H9 (cell line): ENCODE data around the gene SLC12A2. TPM values are rescaled to one million over a fixed set of nuclear protein-coding genes. Genes with fewer than 3 reads are reported as not detected.

ENCODE experiments used
- DNase-seq: peaks from one replicate; pipeline ENCODE4 v3.0.0-alpha.2; 2017
- H2AFZ ChIP-seq: one replicate; pipeline ENCODE4 v1.6.1; 2013; ENCODE audit warnings: mild to moderate bottlenecking, low read length, control low read depth, moderate library complexity
- H2AK5ac ChIP-seq: 2 replicates; pipeline ENCODE4 v1.6.1; 2013; ENCODE audit warnings: low read length, control low read depth, mixed read lengths; ENCODE audit not compliant: insufficient read length
- H2BK120ac ChIP-seq: one replicate; pipeline ENCODE4 v1.6.1; 2013; ENCODE audit warnings: low read depth, mild to moderate bottlenecking, low read length, control low read depth, inconsistent platforms; ENCODE audit not compliant: poor library complexity, severe bottlenecking
- H2BK12ac ChIP-seq: 2 replicates; pipeline ENCODE4 v1.6.1; 2013; ENCODE audit warnings: low read length, control low read depth, mixed read lengths, low read depth; ENCODE audit not compliant: insufficient read length
- H2BK15ac ChIP-seq: 2 replicates; pipeline ENCODE4 v1.6.1; 2013; ENCODE audit warnings: low read depth, low read length, control low read depth
- H2BK20ac ChIP-seq: one replicate; pipeline ENCODE4 v1.6.1; 2013; ENCODE audit warnings: low read depth, mild to moderate bottlenecking, low read length, control low read depth, inconsistent platforms; ENCODE audit not compliant: poor library complexity, severe bottlenecking
- H2BK5ac ChIP-seq: 2 replicates; pipeline ENCODE4 v1.6.1; 2013; ENCODE audit warnings: low read length, control low read depth, mixed read lengths; ENCODE audit not compliant: insufficient read length
- H3K14ac ChIP-seq: 2 replicates; pipeline ENCODE4 v1.6.1; 2013; ENCODE audit warnings: low read length, control low read depth; ENCODE audit not compliant: insufficient read depth
- H3K18ac ChIP-seq: 2 replicates; pipeline ENCODE4 v1.6.1; 2013; ENCODE audit warnings: low read depth, mild to moderate bottlenecking, mixed read lengths, low read length, control low read depth; ENCODE audit not compliant: insufficient read length
- H3K23ac ChIP-seq: 2 replicates; pipeline ENCODE4 v1.6.1; 2013; ENCODE audit warnings: low read length, control low read depth, mixed read lengths, low read depth; ENCODE audit not compliant: insufficient read length
- H3K23me2 ChIP-seq: 2 replicates; pipeline ENCODE4 v1.6.1; 2013; ENCODE audit warnings: low read depth, mild to moderate bottlenecking, mixed read lengths, low read length, control low read depth; ENCODE audit not compliant: insufficient read length, poor library complexity, severe bottlenecking
- H3K27ac ChIP-seq: 2 replicates; pipeline ENCODE4 v1.5.1; 2013; ENCODE audit warnings: low read length, control low read depth, mixed read lengths, low read depth; ENCODE audit not compliant: insufficient read length
- H3K27me3 ChIP-seq: 2 replicates; pipeline ENCODE4 v1.6.1; 2013; ENCODE audit warnings: low read length, control low read depth, inconsistent platforms; ENCODE audit not compliant: insufficient read depth
- H3K4ac ChIP-seq: 2 replicates; pipeline ENCODE4 v1.6.1; 2013; ENCODE audit warnings: low read depth, mild to moderate bottlenecking, control low read depth, inconsistent platforms, low read length, moderate library complexity
- H3K4me1 ChIP-seq: 2 replicates; pipeline ENCODE4 v1.6.1; 2013; ENCODE audit warnings: low read length, control low read depth, inconsistent platforms; ENCODE audit not compliant: insufficient read depth
- H3K4me2 ChIP-seq: 2 replicates; pipeline ENCODE4 v1.6.1; 2013; ENCODE audit warnings: low read length, control low read depth, mixed read lengths; ENCODE audit not compliant: insufficient read length, insufficient read depth
- H3K56ac ChIP-seq: 2 replicates; pipeline ENCODE4 v1.6.1; 2013; ENCODE audit warnings: low read depth, mild to moderate bottlenecking, mixed read lengths, low read length, control low read depth; ENCODE audit not compliant: insufficient read length
- H3K79me1 ChIP-seq: 2 replicates; pipeline ENCODE4 v1.6.1; 2013; ENCODE audit warnings: low read depth, mild to moderate bottlenecking, moderate library complexity, low read length, control low read depth, inconsistent platforms; ENCODE audit not compliant: insufficient read depth, poor library complexity, severe bottlenecking
- H3K79me2 ChIP-seq: 2 replicates; pipeline ENCODE4 v1.6.1; 2013; ENCODE audit warnings: low read length, control low read depth, inconsistent platforms; ENCODE audit not compliant: insufficient read depth
- H3K9ac ChIP-seq: 2 replicates; pipeline ENCODE4 v1.6.1; 2013; ENCODE audit warnings: low read length, control low read depth, mixed read lengths; ENCODE audit not compliant: insufficient read length; ENCODE audit errors: extremely low read depth
- H3K9me3 ChIP-seq: one replicate; pipeline ENCODE4 v1.6.1; 2013; ENCODE audit warnings: low read depth, low read length, inconsistent platforms; ENCODE audit not compliant: control insufficient read depth
- H3T11ph ChIP-seq: one replicate; pipeline ENCODE4 v1.6.1; 2013; ENCODE audit warnings: mild to moderate bottlenecking, low read length, control low read depth, inconsistent platforms
- H4K20me1 ChIP-seq: one replicate; pipeline ENCODE4 v1.6.1; 2013; ENCODE audit not compliant: control insufficient read depth, insufficient read length, insufficient read depth
- H4K5ac ChIP-seq: 2 replicates; pipeline ENCODE4 v1.6.1; 2013; ENCODE audit warnings: low read depth, mild to moderate bottlenecking, mixed read lengths, low read length, control low read depth; ENCODE audit not compliant: insufficient read length
- H4K8ac ChIP-seq: replicated peaks from 2 replicates; pipeline ENCODE4 v1.6.1; 2013; ENCODE audit warnings: low read length, control low read depth, mixed read lengths, low read depth; ENCODE audit not compliant: insufficient read length
- H4K91ac ChIP-seq: 2 replicates; pipeline ENCODE4 v1.6.1; 2013; ENCODE audit warnings: low read depth, mild to moderate bottlenecking, moderate library complexity, mixed read lengths, low read length, control low read depth; ENCODE audit not compliant: insufficient read length
- H3K27ac Mint-ChIP-seq, 3 experiments: 2 replicates in 2 of 3; 3 replicates in 1 of 3; pipeline ENCODE4 v1.8.0; 2020 to 2021; ENCODE audit warnings: mixed read lengths in 3 of 3, mild to moderate bottlenecking in 1 of 3, moderate library complexity in 1 of 3
- H3K27me3 Mint-ChIP-seq: 2 replicates; pipeline ENCODE4 v1.8.0; 2021; ENCODE audit warnings: low read depth, mild to moderate bottlenecking, moderate library complexity, mixed read lengths
- H3K36me3 Mint-ChIP-seq, 3 experiments: 2 replicates in 2 of 3; 3 replicates in 1 of 3; pipeline ENCODE4 v1.8.0; 2020 to 2021; ENCODE audit warnings: low read depth in 3 of 3, mixed read lengths in 3 of 3; ENCODE audit not compliant: insufficient read depth in 1 of 3
- H3K4me1 Mint-ChIP-seq, 2 experiments: 2 replicates each; pipeline ENCODE4 v1.8.0; 2020; ENCODE audit warnings: mixed read lengths in 2 of 2
- H3K4me3 Mint-ChIP-seq, 2 experiments: 2 replicates in 1 of 2; 3 replicates in 1 of 2; pipeline ENCODE4 v1.8.0; 2020 to 2021; ENCODE audit warnings: mild to moderate bottlenecking in 2 of 2, mixed read lengths in 2 of 2, moderate library complexity in 1 of 2
- H3K9me3 Mint-ChIP-seq, 2 experiments: 2 replicates in 1 of 2; 3 replicates in 1 of 2; pipeline ENCODE4 v1.8.0; 2020; ENCODE audit warnings: mild to moderate bottlenecking in 2 of 2, mixed read lengths in 2 of 2, moderate library complexity in 1 of 2
- CTCF ChIP-seq: fragments of 200-600 bp; sonication (generic); conservative IDR thresholded peaks from 3 replicates; pipeline ENCODE4 v1.8.0; 2021; ENCODE audit warnings: antibody characterized with exemption, mild to moderate bottlenecking
- WGBS: extraction: QIAGEN DNeasy Blood & Tissue Kit; methylation state at CpG from one replicate; pipeline ENCODE4 v1.1.7; 2013; ENCODE audit warnings: missing lambda C conversion rate, low lambda C conversion rate, mixed read lengths; ENCODE audit not compliant: insufficient read length; ENCODE audit errors: extremely low coverage; 5-methylcytosine and 5-hydroxymethylcytosine counted together
- total RNA-seq: library from RNA; stranded (reverse); gene quantifications from 2 replicates; pipeline ENCODE4 v1.2.1, GENCODE V29; 2021

SLC12A2 gene
- total RNA-seq, 1 experiment from 2014 or later: 17.9 TPM

- H3K4me3 Mint-ChIP-seq: no peak overlapping the region
- no peak overlapping the region for H3K56ac ChIP-seq
- H3K14ac ChIP-seq: no peak overlapping the region
- H4K20me1 ChIP-seq: no peaks in the 10 kb centered on the region
- no peaks in the 10 kb centered on the region for H3K9me3 ChIP-seq
- H3K18ac ChIP-seq: no peak overlapping the region
- no peak overlapping the region for H2BK5ac ChIP-seq
- peaks cover 0 to 3% (median 0%) of the 10 kb centered on the region in 3 experiments; a peak in 1 of 7 replicates for H3K36me3 Mint-ChIP-seq
- H4K91ac ChIP-seq: no peak overlapping the region
- H3K27ac Mint-ChIP-seq: no peak overlapping the region
- no peak overlapping the region for H2AK5ac ChIP-seq
- H3K9ac ChIP-seq: no peak overlapping the region
- no peak for TF ChIP-seq CTCF
- H3K4ac ChIP-seq: no peak overlapping the region
- no peak overlapping the region for H2BK120ac ChIP-seq
- no peak overlapping the region for H2BK20ac ChIP-seq
- no peak overlapping the region for H3K4me2 ChIP-seq
- H2AFZ ChIP-seq: no peak overlapping the region
- no peaks in the 10 kb centered on the region for H3K79me2 ChIP-seq
- H3K27me3 Mint-ChIP-seq: no peaks in the 10 kb centered on the region
- no peaks in the 10 kb centered on the region for H3K27me3 ChIP-seq
- no peak overlapping the region for H2BK15ac ChIP-seq
- peaks cover 0 to 6% of the 10 kb centered on the region in 2 experiments; a peak in 3 of 5 replicates for H3K9me3 Mint-ChIP-seq
- no peak overlapping the region for H2BK12ac ChIP-seq
- DNase-seq: no peak
- H3K4me1 ChIP-seq: no peaks in the 10 kb centered on the region
- no peak overlapping the region for H4K5ac ChIP-seq
- no CpG with 5 or more reads among the region's 1 CpG for WGBS
- H3K27ac ChIP-seq: no peak overlapping the region
- H3K4me1 Mint-ChIP-seq: peaks cover 3% of the 10 kb centered on the region in 2 experiments
- H4K8ac ChIP-seq: no peak overlapping the region
- H3T11ph ChIP-seq: no peak overlapping the region
- no peak overlapping the region for H3K23ac ChIP-seq
- H3K79me1 ChIP-seq: no peaks in the 10 kb centered on the region
- H3K23me2 ChIP-seq: no peaks in the 10 kb centered on the region
Measured at GRCh38 chr5:128036950-128037349, 46.6 kb upstream of the SLC12A2 start.
